ENCODE results near the gene MAP3K2.

MAP3K2 gene, protein sequence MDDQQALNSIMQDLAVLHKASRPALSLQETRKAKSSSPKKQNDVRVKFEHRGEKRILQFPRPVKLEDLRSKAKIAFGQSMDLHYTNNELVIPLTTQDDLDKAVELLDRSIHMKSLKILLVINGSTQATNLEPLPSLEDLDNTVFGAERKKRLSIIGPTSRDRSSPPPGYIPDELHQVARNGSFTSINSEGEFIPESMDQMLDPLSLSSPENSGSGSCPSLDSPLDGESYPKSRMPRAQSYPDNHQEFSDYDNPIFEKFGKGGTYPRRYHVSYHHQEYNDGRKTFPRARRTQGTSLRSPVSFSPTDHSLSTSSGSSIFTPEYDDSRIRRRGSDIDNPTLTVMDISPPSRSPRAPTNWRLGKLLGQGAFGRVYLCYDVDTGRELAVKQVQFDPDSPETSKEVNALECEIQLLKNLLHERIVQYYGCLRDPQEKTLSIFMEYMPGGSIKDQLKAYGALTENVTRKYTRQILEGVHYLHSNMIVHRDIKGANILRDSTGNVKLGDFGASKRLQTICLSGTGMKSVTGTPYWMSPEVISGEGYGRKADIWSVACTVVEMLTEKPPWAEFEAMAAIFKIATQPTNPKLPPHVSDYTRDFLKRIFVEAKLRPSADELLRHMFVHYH

DNA sequence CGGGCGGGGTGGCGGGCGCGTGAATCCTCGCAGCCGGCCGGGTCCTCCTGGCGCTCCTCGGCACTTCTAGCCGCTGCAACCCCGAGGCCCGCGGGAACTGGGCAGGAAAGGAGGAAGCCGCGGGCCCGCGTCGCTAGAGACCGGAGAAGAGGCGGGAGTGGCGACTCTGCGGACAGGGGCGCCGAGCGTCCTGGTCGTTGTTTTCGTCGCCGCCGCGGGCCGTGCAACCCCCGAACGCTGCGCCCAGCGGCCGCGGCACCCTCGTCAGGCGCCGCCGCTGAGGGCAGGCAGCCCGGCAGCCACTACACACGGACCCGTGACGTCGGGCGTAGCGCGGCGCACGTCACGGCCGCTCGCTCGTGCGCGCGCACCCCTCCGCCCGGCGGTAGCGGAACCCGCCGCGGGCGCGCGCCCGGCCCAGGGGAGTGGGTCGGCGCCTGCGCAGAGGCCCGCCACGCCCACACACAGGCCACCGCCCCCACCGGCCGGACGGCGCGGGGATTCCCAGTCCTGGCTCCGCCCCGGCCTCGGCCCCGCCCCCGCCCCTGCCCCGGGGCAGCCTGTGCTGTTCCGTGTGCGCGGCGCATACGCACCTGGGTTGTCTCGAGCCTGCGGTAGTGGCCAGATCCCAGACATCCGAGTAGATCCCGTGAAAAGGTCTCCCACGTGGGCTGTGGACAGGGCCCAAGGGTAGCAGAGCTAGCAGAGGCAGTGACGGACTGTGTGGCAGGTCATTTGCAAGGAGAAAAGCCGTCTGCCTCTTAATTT lies at the start of gene MAP3K2:
Gene MAP3K2 (minus strand): TSS at position 321 of the 768 bp plus-strand sequence. CDS start 44,846 bp downstream, outside the sequence.
- H3K4me3 Mint-ChIP-seq: peak within 1 kb of the TSS; percentile 80
- ATAC-seq: peak; percentile 85
- H3K9me3 Mint-ChIP-seq: no peaks in the 10 kb centered on the region
- peaks cover 39% of the 10 kb centered on the region for H3K36me3 Mint-ChIP-seq
- H3K27ac Mint-ChIP-seq: peak within 1 kb of the TSS; percentile 99
- H3K4me1 Mint-ChIP-seq: peaks cover 75% of the 10 kb centered on the region
- DNase-seq (ENCODE audit: low spot score in 2 of 2): peak; percentile 93 to 95

DNA sequence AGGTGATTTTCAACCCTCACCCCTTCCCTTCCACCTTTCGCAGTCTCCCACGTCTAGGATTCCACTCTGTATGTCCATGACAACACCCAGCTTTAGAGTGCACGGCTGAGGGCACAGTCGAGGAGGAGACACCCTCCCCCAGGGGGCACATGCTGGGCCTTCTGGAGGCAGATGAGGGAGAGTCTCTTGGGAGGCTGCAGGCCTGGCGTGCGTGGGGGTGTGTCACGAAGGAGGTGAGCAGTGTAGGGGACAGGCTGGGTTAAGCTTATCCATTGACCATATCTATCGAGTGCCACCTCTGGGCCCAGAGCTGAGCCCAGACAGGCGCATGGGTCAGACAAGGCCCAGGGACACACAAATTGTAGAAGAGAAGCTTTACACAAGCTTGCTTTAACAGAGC lies 49.3 kb upstream of the MAP3K2 start:
- Mint-ChIP-seq H3K4me1 (no peaks in the 10 kb centered on the region), H3K27ac (no peak overlapping the region), H3K9me3 (peaks cover 4% of the 10 kb centered on the region), H3K36me3 (no peaks in the 10 kb centered on the region), H3K4me3 (no peak overlapping the region)
- no peak for ATAC-seq
- DNase-seq (ENCODE audit: low spot score in 2 of 2): peak in 1 of 2 donors; percentile 37

DNA sequence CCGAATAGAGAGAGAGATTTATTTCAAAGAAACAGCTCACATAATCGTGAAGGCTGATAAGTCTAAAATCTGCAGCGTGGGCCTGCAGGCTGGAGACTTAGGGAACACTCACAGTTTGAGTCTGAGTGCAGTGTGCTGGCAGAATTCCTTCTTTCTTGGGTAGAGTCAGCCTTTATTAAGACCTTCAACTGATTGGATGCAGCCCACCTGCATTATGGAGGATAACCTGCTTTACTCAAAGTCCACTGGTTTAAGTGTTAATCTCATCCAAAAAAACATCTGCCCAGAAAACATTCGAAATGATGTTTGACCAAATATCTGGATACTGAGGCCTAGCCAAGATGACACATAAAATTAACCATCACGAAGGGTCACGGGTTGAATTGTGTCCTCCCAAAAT lies 46.7 kb upstream of the MAP3K2 start:
- ATAC-seq (no peak), DNase-seq (ENCODE audit: low spot score in 2 of 2) (no peak)
- Mint-ChIP-seq H3K4me3 (no peak overlapping the region), H3K36me3 (no peaks in the 10 kb centered on the region), H3K4me1 (no peaks in the 10 kb centered on the region), H3K9me3 (no peaks in the 10 kb centered on the region), H3K27ac (no peak overlapping the region)

DNA sequence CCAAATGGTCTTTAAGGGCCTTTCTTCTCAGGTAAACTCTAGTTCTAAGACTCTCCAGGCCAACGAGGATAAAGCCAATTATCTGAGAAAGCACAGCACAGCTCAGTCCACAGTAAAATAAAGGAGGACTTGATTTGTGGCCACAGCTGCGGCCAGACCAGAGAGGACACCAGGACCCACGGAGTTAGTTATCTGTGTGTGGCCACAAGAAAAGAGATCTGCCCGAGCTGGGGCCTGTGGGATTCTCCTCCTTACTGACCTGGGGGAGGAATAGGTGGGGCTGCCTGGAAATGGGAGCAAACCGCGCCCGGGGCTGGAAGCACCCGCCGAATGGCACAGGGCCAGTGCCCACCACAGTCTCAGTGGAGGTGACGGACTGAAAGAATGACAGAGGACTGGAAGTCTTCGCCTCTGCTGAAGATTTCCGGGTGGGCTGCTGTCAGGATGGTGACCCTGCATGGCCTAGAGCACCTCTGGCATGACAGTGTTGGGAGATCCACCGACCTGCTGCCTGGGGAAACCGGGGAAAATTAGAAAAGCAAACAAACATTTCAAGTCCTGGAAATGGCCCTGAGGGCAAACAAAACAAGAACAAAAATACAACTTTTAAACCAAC lies 43.7 kb upstream of the MAP3K2 start:
- no peak for ATAC-seq
- Mint-ChIP-seq H3K27ac (no peak overlapping the region), H3K36me3 (no peaks in the 10 kb centered on the region), H3K9me3 (no peaks in the 10 kb centered on the region), H3K4me1 (no peaks in the 10 kb centered on the region), H3K4me3 (no peak overlapping the region)
- peak in 1 of 2 donors; percentile 30 for DNase-seq (ENCODE audit: low spot score in 2 of 2)

DNA sequence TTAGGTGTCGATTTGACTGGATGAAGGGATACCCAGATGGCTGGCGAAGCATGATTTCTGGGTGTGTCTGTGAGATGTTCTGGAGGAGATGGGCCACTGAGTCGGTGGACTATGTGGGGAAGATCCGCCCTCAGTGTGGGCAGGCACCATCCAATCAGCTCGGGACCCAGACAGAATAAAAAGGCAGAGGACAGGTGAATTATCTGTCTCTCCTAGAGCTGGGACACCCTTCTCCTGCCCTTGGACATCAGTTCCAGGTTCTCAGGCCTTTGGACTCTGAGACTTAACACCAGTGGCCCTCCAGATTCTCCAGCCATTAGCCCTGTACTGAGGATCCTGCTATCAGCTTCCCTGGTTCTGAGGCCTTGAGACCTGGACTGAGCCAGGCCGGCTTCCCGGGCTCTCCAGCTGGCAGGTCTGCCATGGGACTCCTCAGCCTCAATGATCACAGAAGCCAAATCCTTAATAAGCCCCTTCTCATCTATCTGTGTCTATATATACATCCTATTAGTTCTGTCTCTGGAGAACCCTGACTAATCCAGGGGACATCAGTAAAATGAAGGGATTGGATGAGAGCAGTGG lies 42.2 kb upstream of the MAP3K2 start:
- ATAC-seq: no peak
- Mint-ChIP-seq H3K4me3 (no peak overlapping the region), H3K9me3 (no peaks in the 10 kb centered on the region), H3K27ac (no peak overlapping the region), H3K4me1 (no peaks in the 10 kb centered on the region), H3K36me3 (no peaks in the 10 kb centered on the region)
- DNase-seq (ENCODE audit: low spot score in 2 of 2): peak in 1 of 2 donors; percentile 26

DNA sequence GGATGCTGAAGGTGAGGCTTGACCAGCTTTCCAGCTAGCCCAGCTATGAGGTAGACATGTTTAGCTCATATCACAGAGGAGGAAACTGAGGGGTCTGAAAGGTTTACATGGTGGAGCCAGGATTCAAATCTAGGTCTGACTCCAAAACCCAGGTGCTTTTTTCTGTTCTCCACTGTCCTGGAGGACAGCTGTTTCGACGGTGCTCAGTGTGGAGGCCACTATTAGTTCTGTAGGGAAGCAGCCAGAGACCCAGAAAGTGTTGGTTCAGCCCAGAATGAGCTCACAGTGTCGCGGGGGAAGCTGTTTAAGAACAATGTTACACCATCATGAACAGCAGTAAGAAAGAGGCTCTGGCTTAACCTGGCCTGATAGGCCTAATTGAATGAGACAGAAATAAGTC lies 41.5 kb upstream of the MAP3K2 start:
- no peak for ATAC-seq
- no peak for DNase-seq (ENCODE audit: low spot score in 2 of 2)

DNA sequence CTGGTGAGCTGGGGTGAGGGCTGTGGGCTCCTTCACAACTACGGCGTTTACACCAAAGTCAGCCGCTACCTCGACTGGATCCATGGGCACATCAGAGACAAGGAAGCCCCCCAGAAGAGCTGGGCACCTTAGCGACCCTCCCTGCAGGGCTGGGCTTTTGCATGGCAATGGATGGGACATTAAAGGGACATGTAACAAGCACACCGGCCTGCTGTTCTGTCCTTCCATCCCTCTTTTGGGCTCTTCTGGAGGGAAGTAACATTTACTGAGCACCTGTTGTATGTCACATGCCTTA lies 41.0 kb upstream of the MAP3K2 start:
- ATAC-seq: no peak
- peak in 1 of 2 donors; percentile 28 for DNase-seq (ENCODE audit: low spot score in 2 of 2)
- Mint-ChIP-seq H3K27ac (no peak overlapping the region), H3K36me3 (no peaks in the 10 kb centered on the region), H3K4me3 (no peak overlapping the region), H3K9me3 (no peaks in the 10 kb centered on the region), H3K4me1 (peaks cover 5% of the 10 kb centered on the region)

More for the DNA sequence above, 41.5 kb upstream of the MAP3K2 start:
- no peak overlapping the region for H3K4me3 Mint-ChIP-seq
- no peaks in the 10 kb centered on the region for H3K9me3 Mint-ChIP-seq
- no peaks in the 10 kb centered on the region for H3K36me3 Mint-ChIP-seq
- H3K4me1 Mint-ChIP-seq: no peaks in the 10 kb centered on the region
- H3K27ac Mint-ChIP-seq: no peak overlapping the region

DNA sequence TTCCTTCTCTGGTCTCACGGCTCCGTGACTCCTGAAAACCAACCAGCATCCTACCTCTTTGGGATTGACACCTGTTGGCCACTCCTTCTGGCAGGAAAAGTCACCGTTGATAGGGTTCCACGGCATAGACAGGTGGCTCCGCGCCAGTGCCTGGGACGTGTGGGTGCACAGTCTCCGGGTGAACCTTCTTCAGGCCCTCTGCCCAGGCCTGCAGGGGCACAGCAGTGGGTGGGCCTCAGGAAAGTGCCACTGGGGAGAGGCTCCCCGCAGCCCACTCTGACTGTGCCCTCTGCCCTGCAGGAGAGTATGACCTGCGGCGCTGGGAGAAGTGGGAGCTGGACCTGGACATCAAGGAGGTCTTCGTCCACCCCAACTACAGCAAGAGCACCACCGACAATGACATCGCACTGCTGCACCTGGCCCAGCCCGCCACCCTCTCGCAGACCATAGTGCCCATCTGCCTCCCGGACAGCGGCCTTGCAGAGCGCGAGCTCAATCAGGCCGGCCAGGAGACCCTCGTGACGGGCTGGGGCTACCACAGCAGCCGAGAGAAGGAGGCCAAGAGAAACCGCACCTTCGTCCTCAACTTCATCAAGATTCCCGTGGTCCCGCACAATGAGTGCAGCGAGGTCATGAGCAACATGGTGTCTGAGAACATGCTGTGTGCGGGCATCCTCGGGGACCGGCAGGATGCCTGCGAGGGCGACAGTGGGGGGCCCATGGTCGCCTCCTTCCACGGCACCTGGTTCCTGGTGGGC lies 40.5 kb upstream of the MAP3K2 start:
- Mint-ChIP-seq H3K4me1 (peaks cover 7% of the 10 kb centered on the region), H3K9me3 (no peaks in the 10 kb centered on the region), H3K27ac (no peak overlapping the region), H3K36me3 (no peaks in the 10 kb centered on the region), H3K4me3 (no peak overlapping the region)
- no peak for ATAC-seq
- DNase-seq (ENCODE audit: low spot score in 2 of 2): peak in 1 of 2 donors; percentile 42

DNA sequence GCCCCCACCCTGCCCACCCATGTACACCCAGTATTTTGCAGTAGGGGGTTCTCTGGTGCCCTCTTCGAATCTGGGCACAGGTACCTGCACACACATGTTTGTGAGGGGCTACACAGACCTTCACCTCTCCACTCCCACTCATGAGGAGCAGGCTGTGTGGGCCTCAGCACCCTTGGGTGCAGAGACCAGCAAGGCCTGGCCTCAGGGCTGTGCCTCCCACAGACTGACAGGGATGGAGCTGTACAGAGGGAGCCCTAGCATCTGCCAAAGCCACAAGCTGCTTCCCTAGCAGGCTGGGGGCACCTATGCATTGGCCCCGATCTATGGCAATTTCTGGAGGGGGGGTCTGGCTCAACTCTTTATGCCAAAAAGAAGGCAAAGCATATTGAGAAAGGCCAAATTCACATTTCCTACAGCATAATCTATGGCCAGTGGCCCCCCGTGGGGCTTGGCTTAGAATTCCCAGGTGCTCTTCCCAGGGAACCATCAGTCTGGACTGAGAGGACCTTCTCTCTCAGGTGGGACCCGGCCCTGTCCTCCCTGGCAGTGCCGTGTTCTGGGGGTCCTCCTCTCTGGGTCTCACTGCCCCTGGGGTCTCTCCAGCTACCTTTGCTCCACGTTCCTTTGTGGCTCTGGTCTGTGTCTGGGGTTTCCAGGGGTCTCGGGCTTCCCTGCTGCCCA lies 39.7 kb upstream of the MAP3K2 start:
- H3K4me1 Mint-ChIP-seq: peaks cover 9% of the 10 kb centered on the region
- H3K4me3 Mint-ChIP-seq: no peak overlapping the region
- H3K36me3 Mint-ChIP-seq: no peaks in the 10 kb centered on the region
- peak in 1 of 2 donors; percentile 38 for DNase-seq (ENCODE audit: low spot score in 2 of 2)
- no peak overlapping the region for H3K27ac Mint-ChIP-seq
- H3K9me3 Mint-ChIP-seq: no peaks in the 10 kb centered on the region
- no peak for ATAC-seq

DNA sequence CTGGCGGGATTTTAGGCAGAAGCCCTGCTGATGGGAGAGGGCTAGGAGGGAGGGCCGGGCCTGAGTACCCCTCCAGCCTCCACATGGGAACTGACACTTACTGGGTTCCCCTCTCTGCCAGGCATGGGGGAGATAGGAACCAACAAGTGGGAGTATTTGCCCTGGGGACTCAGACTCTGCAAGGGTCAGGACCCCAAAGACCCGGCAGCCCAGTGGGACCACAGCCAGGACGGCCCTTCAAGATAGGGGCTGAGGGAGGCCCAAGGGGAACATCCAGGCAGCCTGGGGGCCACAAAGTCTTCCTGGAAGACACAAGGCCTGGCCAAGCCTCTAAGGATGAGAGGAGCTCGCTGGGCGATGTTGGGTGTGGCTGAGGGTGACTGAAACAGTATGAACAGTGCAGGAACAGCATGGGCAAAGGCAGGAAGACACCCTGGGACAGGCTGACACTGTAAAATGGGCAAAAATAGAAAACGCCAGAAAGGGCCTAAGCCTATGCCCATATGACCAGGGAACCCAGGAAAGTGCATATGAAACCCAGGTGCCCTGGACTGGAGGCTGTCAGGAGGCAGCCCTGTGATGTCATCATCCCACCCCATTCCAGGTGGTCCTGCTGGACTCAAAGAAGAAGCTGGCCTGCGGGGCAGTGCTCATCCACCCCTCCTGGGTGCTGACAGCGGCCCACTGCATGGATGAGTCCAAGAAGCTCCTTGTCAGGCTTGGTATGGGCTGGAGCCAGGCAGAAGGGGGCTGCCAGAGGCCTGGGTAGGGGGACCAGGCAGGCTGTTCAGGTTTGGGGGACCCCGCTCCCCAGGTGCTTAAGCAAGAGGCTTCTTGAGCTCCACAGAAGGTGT lies 39.0 kb upstream of the MAP3K2 start:
- Mint-ChIP-seq H3K4me3 (no peak overlapping the region), H3K36me3 (no peaks in the 10 kb centered on the region), H3K27ac (no peak overlapping the region), H3K9me3 (no peaks in the 10 kb centered on the region), H3K4me1 (peaks cover 14% of the 10 kb centered on the region)
- no peak for ATAC-seq
- DNase-seq (ENCODE audit: low spot score in 2 of 2): peak in 1 of 2 donors; percentile 45

DNA sequence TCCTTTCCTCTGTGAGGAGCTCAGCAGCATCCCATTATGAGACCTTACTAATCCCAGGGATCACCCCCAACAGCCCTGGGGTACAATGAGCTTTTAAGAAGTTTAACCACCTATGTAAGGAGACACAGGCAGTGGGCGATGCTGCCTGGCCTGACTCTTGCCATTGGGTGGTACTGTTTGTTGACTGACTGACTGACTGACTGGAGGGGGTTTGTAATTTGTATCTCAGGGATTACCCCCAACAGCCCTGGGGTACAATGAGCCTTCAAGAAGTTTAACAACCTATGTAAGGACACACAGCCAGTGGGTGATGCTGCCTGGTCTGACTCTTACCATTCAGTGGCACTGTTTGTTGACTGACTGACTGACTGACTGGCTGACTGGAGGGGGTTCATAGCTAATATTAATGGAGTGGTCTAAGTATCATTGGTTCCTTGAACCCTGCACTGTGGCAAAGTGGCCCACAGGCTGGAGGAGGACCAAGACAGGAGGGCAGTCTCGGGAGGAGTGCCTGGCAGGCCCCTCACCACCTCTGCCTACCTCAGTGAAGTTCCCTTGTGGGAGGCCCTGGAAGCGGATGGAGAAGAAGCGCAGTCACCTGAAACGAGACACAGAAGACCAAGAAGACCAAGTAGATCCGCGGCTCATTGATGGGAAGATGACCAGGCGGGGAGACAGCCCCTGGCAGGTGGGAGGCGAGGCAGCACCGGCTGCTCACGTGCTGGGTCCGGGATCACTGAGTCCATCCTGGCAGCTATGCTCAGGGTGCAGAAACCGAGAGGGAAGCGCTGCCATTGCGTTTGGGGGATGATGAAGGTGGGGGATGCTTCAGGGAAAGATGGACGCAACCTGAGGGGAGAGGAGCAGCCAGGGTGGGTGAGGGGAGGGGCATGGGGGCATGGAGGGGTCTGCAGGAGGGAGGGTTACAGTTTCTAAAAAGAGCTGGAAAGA lies 38.0 kb upstream of the MAP3K2 start:
- no peaks in the 10 kb centered on the region for H3K9me3 Mint-ChIP-seq
- H3K27ac Mint-ChIP-seq: no peak overlapping the region
- peak in 1 of 2 donors; percentile 45 for DNase-seq (ENCODE audit: low spot score in 2 of 2)
- no peak for ATAC-seq
- H3K4me3 Mint-ChIP-seq: no peak overlapping the region
- H3K36me3 Mint-ChIP-seq: no peaks in the 10 kb centered on the region
- peaks cover 14% of the 10 kb centered on the region for H3K4me1 Mint-ChIP-seq

DNA sequence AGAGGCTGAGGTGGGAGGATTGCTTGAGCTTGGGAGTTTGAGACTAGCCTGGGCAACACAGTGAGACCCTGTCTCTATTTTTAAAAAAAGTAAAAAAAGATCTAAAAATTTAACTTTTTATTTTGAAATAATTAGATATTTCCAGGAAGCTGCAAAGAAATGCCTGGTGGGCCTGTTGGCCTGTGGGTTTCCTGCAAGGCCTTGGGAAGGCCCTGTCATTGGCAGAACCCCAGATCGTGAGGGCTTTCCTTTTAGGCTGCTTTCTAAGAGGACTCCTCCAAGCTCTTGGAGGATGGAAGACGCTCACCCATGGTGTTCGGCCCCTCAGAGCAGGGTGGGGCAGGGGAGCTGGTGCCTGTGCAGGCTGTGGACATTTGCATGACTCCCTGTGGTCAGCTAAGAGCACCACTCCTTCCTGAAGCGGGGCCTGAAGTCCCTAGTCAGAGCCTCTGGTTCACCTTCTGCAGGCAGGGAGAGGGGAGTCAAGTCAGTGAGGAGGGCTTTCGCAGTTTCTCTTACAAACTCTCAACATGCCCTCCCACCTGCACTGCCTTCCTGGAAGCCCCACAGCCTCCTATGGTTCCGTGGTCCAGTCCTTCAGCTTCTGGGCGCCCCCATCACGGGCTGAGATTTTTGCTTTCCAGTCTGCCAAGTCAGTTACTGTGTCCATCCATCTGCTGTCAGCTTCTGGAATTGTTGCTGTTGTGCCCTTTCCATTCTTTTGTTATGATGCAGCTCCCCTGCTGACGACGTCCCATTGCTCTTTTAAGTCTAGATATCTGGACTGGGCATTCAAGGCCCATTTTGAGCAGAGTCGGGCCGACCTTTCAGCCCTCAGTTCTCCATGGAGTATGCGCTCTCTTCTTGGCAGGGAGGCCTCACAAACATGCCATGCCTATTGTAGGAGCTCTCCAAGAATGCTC lies 37.1 kb upstream of the MAP3K2 start:
- Mint-ChIP-seq H3K4me1 (peaks cover 14% of the 10 kb centered on the region), H3K9me3 (no peaks in the 10 kb centered on the region), H3K36me3 (no peaks in the 10 kb centered on the region), H3K27ac (no peak overlapping the region), H3K4me3 (no peak overlapping the region)
- DNase-seq (ENCODE audit: low spot score in 2 of 2) (peak in 1 of 2 donors; percentile 46), ATAC-seq (no peak)

Measured in stimulated activated effector memory CD8-positive, alpha-beta T cell treated with anti-CD3 and anti-CD28 coated beads, Interleukin-12 subunit alpha, Interleukin-12 subunit beta, amount 100 ng/mL, for 72 hours (primary cell).